BJ (cell line): ENCODE measurements around the gene FXYD6. TPM values are rescaled to one million over a fixed set of nuclear protein-coding genes. Genes with fewer than 3 reads are reported as not detected.

Source experiments
- CTCF ChIA-PET: fragments of 350-600 bp; formaldehyde crosslinking; extraction: SDS; loops from one replicate; lab custom pipeline; 2021; ENCODE audit warnings: antibody characterized with exemption, inconsistent platforms; lab: Yijun Ruan, JAX
- POLR2A ChIA-PET: fragments of 300-600 bp; sonication (Branson Sonifier 250); formaldehyde crosslinking; extraction: SDS; loops from one replicate; lab custom pipeline; 2021; ENCODE audit warnings: antibody characterized with exemption; lab: Charles Lee
- DNase-seq: peaks from one replicate; pipeline ENCODE4 v3.0.0-alpha.2; 2011; ENCODE audit warnings: low read depth
- H3K27me3 ChIP-seq: 2 replicates; pipeline ENCODE4 v1.6.0; 2011; ENCODE audit warnings: low read length; ENCODE audit not compliant: control insufficient read depth, insufficient read depth
- H3K36me3 ChIP-seq: 2 replicates; pipeline ENCODE4 v1.5.1; 2011; ENCODE audit warnings: low read length; ENCODE audit not compliant: control insufficient read depth, insufficient read depth
- H3K4me3 ChIP-seq: 2 replicates; pipeline ENCODE4 v1.5.1; 2011; ENCODE audit warnings: low read depth, mild to moderate bottlenecking, control low read depth, low read length
- CTCF ChIP-seq: IDR thresholded peaks from 2 replicates; pipeline ENCODE4 v1.5.1; 2011; ENCODE audit warnings: low read depth, mild to moderate bottlenecking, control low read depth, inconsistent platforms, low read length, moderate library complexity; ENCODE audit not compliant: insufficient read depth
- polyA plus RNA-seq: library from polyadenylated mRNA; depleted of rRNA; stranded (reverse); fragments of >200 nt; gene quantifications from 2 replicates; pipeline ENCODE4 v1.2.3, GENCODE V29; 2011

FXYD6 gene
- polyA plus RNA-seq, 1 experiment: not detected

GRCh38 chr11:117908109-117908895 lies 31.8 kb upstream of the FXYD6 start:
- no peaks in the 10 kb centered on the region; the same call in 1 of the 2 replicates for H3K27me3 ChIP-seq
- no peak overlapping the region for H3K4me3 ChIP-seq
- TF ChIP-seq CTCF: no peak
- DNase-seq: no peak
- H3K36me3 ChIP-seq: no peaks in the 10 kb centered on the region
- ChIA-PET POLR2A (no interaction called here), CTCF (interaction anchor here (1.0 to 1.3 kb wide), 2 partner anchors 38 to 101 kb away, joined by 3 to 4 read pairs; no protein-coding TSS in a partner anchor)

- peak; percentile 32 for DNase-seq
- CTCF ChIA-PET: interaction anchor here (1.0 to 1.3 kb wide), 2 partner anchors 39 to 100 kb away, joined by 3 to 4 read pairs; no protein-coding TSS in a partner anchor
- H3K36me3 ChIP-seq: no peaks in the 10 kb centered on the region
- no peak for TF ChIP-seq CTCF
- POLR2A ChIA-PET: no interaction called here
- H3K4me3 ChIP-seq: no peak overlapping the region
- no peaks in the 10 kb centered on the region; the same call in 1 of the 2 replicates for H3K27me3 ChIP-seq
These were observed 31.0 kb upstream of the FXYD6 start for GRCh38 chr11:117907276-117908108.

GRCh38 chr11:117906710-117907109 lies 30.3 kb upstream of the FXYD6 start:
- Histone ChIP-seq H3K36me3 (no peaks in the 10 kb centered on the region), H3K27me3 (no peaks in the 10 kb centered on the region), H3K4me3 (no peak overlapping the region)
- DNase-seq: no peak
- CTCF ChIA-PET: interaction anchor here (1.3 kb wide), 1 partner anchor 99 kb away, joined by 3 read pairs; no protein-coding TSS in a partner anchor
- TF ChIP-seq CTCF: no peak
- POLR2A ChIA-PET: no interaction called here

- no peaks in the 10 kb centered on the region for H3K36me3 ChIP-seq
- H3K27me3 ChIP-seq: no peaks in the 10 kb centered on the region
- ChIA-PET CTCF (no interaction called here), POLR2A (no interaction called here)
- no peak for TF ChIP-seq CTCF
- DNase-seq: no peak
- no peak overlapping the region for H3K4me3 ChIP-seq
These were observed 29.7 kb upstream of the FXYD6 start for GRCh38 chr11:117906126-117906525.

- Histone ChIP-seq H3K27me3 (no peaks in the 10 kb centered on the region), H3K4me3 (no peak overlapping the region), H3K36me3 (no peaks in the 10 kb centered on the region)
- TF ChIP-seq CTCF: no peak
- no peak for DNase-seq
- ChIA-PET POLR2A (no interaction called here), CTCF (no interaction called here)
These were observed 29.1 kb upstream of the FXYD6 start for GRCh38 chr11:117905524-117905923.
